Lower leg skin (tissue), 3 donors: ENCODE results near the gene GRIN2A.

Experiments
- POLR2A ChIP-seq, 2 donors: fragments of 450-650 bp; IDR thresholded peaks; one replicate each; pipeline ENCODE4 v1.6.1; 2016 to 2017; ENCODE audit warnings: antibody characterized with exemption in 2 of 2, mild to moderate bottlenecking in 1 of 2, moderate library complexity in 1 of 2
- TF ChIP-seq, protein P1 (sequence below), 3 donors: fragments of 450-650 bp; IDR thresholded peaks; one replicate each; pipeline ENCODE4 v1.5.1; 2016; ENCODE audit warnings: antibody characterized with exemption in 3 of 3, mild to moderate bottlenecking in 3 of 3, moderate library complexity in 2 of 3

GRCh38 chr16:9868606-9869149 is 313.6 kb downstream of the GRIN2A start:
- TF ChIP-seq, protein P1, sequence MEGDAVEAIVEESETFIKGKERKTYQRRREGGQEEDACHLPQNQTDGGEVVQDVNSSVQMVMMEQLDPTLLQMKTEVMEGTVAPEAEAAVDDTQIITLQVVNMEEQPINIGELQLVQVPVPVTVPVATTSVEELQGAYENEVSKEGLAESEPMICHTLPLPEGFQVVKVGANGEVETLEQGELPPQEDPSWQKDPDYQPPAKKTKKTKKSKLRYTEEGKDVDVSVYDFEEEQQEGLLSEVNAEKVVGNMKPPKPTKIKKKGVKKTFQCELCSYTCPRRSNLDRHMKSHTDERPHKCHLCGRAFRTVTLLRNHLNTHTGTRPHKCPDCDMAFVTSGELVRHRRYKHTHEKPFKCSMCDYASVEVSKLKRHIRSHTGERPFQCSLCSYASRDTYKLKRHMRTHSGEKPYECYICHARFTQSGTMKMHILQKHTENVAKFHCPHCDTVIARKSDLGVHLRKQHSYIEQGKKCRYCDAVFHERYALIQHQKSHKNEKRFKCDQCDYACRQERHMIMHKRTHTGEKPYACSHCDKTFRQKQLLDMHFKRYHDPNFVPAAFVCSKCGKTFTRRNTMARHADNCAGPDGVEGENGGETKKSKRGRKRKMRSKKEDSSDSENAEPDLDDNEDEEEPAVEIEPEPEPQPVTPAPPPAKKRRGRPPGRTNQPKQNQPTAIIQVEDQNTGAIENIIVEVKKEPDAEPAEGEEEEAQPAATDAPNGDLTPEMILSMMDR (IDR thresholded peaks at IDR 0.05): no peak
- no peak for TF ChIP-seq POLR2A (IDR thresholded peaks at IDR 0.05)
